ENCODE results near the gene TMEM30B. TPM values are rescaled to one million over a fixed set of nuclear protein-coding genes. Genes with fewer than 3 reads are reported as not detected.

Gene TMEM30B
- total and polyA plus RNA-seq, 10 of the 15 experiments (the other 5 are each of a cell fraction or from before 2014, with no cell fraction given) = 0.10 TPM; not detected in 9

DNA sequence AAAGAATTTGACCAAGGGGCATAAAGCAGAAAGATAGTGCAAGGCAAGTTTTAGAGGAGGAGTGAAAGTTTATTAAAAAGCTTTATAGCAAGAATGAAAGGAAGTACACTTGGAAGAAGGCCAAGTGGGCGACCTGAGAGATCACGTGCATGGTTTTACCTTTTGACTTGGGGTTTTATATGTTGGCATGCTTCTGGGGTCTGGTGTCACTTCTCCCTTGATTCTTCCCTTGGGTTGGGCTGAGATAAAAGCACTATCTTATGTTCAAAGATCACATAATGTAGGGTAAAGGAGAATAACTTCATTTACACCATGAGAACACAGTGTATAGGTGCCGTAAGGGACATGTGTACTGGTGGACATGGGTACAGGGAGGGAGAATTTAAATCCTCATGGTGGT is 17.7 kb upstream of the TMEM30B start:
- Histone ChIP-seq H3K9me3 (replicated peaks; ENCODE audit: control insufficient read depth, insufficient read depth, low read length) (no peaks in the 10 kb centered on the region), H3K4me1 (ENCODE audit: control insufficient read depth, insufficient read depth, low read length) (peaks cover 12% of the 10 kb centered on the region), H4K20me1 (ENCODE audit: control insufficient read depth, insufficient read depth) (no peaks in the 10 kb centered on the region), H3K27ac (ENCODE audit: control insufficient read depth, insufficient read depth) (no peak overlapping the region), H3K4me2 (ENCODE audit: control insufficient read depth, insufficient read depth) (no peak overlapping the region), H3K36me3 (ENCODE audit: control insufficient read depth in 2 of 2, insufficient read depth in 2 of 2, low read length in 1 of 2) (no peaks in the 10 kb centered on the region), H3K79me2 (ENCODE audit: control insufficient read depth, insufficient read depth, low read length) (no peaks in the 10 kb centered on the region), H2AFZ (ENCODE audit: control insufficient read depth, low read depth, low read length) (no peak overlapping the region), H3K27me3 (replicated peaks in 1 of 2; ENCODE audit: control insufficient read depth in 2 of 2, insufficient read depth in 2 of 2, low read length in 1 of 2) (no peaks in the 10 kb centered on the region), H3K9ac (ENCODE audit: control insufficient read depth, insufficient read depth, low read length) (no peak overlapping the region), H3K4me3 (no peak overlapping the region)
- SMC1A ChIA-PET (ENCODE audit: uncharacterized antibody, unreplicated experiment) = interaction anchor here (0.9 to 2.6 kb wide), 10 partner anchors 43 to 542 kb away, joined by 3 to 10 read pairs (median 4); no protein-coding TSS in a partner anchor
- 31% methylated on average over 3 of the region's 3 CpGs for WGBS (ENCODE audit: insufficient coverage, insufficient replicate concordance, low lambda C conversion rate, missing lambda C conversion rate)
- BruUV-seq (replicated peaks) = no TSS peak
- in situ Hi-C loops (cut with MboI) = loop anchor here (5.0 kb wide), 1 partner anchor 538 kb away; no protein-coding TSS in a partner anchor
- RAD21 ChIA-PET (ENCODE audit: unreplicated experiment) = interaction anchor here (0.6 kb wide), 1 partner anchor 539 kb away, joined by 3 read pairs; no protein-coding TSS in a partner anchor
- intact Hi-C loops (cut with micrococcal nuclease; ENCODE audit: unreplicated experiment) = loop anchor here (5.0 to 10.0 kb wide), 2 partner anchors 446 to 538 kb away; no protein-coding TSS in a partner anchor
- ATAC-seq = no peak
- FAIRE-seq = no peak
- CTCF ChIA-PET = interaction anchor here (1.1 to 5.9 kb wide), 6 partner anchors 97 to 542 kb away, joined by 3 to 42 read pairs (median 6); no protein-coding TSS in a partner anchor
- no peak for DNase-seq (ENCODE audit: low read depth, low spot score)
- TF ChIP-seq BHLHE40 (IDR thresholded peaks at IDR 0.05; ENCODE audit: borderline replicate concordance in 1 of 2, low read depth in 2 of 2, low read length in 1 of 2) (peak in 1 of 2 experiments; percentile 56; a peak in 1 of 4 replicates), POLR2AphosphoS2 (IDR thresholded peaks at IDR 0.05; ENCODE audit: low read depth, low read length) (no peak)
- POLR2A ChIA-PET = interaction anchor here (0.9 kb wide), 1 partner anchor 153 kb away, joined by 3 read pairs; no protein-coding TSS in a partner anchor

DNA sequence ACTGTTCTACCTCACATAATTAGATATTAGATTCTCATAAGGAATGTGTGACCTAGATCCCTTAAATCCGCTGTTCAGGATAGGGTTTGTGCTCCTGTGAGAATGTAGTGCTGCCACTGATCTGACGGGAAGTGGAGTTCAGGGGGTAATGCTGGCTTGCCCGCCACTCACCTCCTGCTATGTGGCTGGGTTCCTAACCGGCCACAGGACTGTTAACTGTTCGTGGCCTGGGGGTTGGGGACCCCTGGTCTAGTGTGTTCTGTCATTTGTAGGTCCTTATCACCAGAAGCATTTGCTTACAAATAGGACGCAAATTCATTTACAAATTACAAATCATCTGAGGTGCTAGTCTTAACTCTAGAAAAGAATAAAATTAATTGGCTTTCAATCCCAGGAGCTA is 16.4 kb upstream of the TMEM30B start:
- 65% methylated on average over 6 of the region's 6 CpGs for WGBS (ENCODE audit: insufficient coverage, insufficient replicate concordance, low lambda C conversion rate, missing lambda C conversion rate)
- H3K9ac ChIP-seq (ENCODE audit: control insufficient read depth, insufficient read depth, low read length) = no peak overlapping the region
- ChIA-PET CTCF (interaction anchor here (1.1 to 5.9 kb wide), 9 partner anchors 13 to 543 kb away, joined by 3 to 42 read pairs (median 5); no protein-coding TSS in a partner anchor), SMC1A (ENCODE audit: uncharacterized antibody, unreplicated experiment) (interaction anchor here (0.6 to 3.5 kb wide), 9 partner anchors 91 to 539 kb away, joined by 3 to 17 read pairs (median 7); no protein-coding TSS in a partner anchor), RAD21 (ENCODE audit: unreplicated experiment) (interaction anchor here (1.0 to 2.2 kb wide), 6 partner anchors 25 to 540 kb away, joined by 3 to 12 read pairs (median 4); no protein-coding TSS in a partner anchor), POLR2A (no interaction called here)
- peaks cover 12% of the 10 kb centered on the region for H3K4me1 ChIP-seq (ENCODE audit: control insufficient read depth, insufficient read depth, low read length)
- no peaks in the 10 kb centered on the region for H4K20me1 ChIP-seq (ENCODE audit: control insufficient read depth, insufficient read depth)
- in situ Hi-C loops (cut with MboI) = loop anchor here (5.0 kb wide), 1 partner anchor 540 kb away; no protein-coding TSS in a partner anchor
- H3K36me3 ChIP-seq (ENCODE audit: control insufficient read depth in 2 of 2, insufficient read depth in 2 of 2, low read length in 1 of 2) = no peaks in the 10 kb centered on the region
- H2AFZ ChIP-seq (ENCODE audit: control insufficient read depth, low read depth, low read length) = no peak overlapping the region
- no peaks in the 10 kb centered on the region for H3K27me3 ChIP-seq (replicated peaks in 1 of 2; ENCODE audit: control insufficient read depth in 2 of 2, insufficient read depth in 2 of 2, low read length in 1 of 2)
- H3K4me2 ChIP-seq (ENCODE audit: control insufficient read depth, insufficient read depth) = no peak overlapping the region
- intact Hi-C loops (cut with micrococcal nuclease; ENCODE audit: unreplicated experiment) = loop anchor here (1.0 to 10.0 kb wide), 5 partner anchors 91 to 540 kb away; no protein-coding TSS in a partner anchor
- no peaks in the 10 kb centered on the region for H3K79me2 ChIP-seq (ENCODE audit: control insufficient read depth, insufficient read depth, low read length)
- DNase-seq (ENCODE audit: low read depth, low spot score) (no peak), ATAC-seq (no peak), FAIRE-seq (no peak)
- BruUV-seq (replicated peaks) = no TSS peak
- no peak overlapping the region for H3K27ac ChIP-seq (ENCODE audit: control insufficient read depth, insufficient read depth)
- no peaks in the 10 kb centered on the region for H3K9me3 ChIP-seq (replicated peaks; ENCODE audit: control insufficient read depth, insufficient read depth, low read length)
- H3K4me3 ChIP-seq = no peak overlapping the region
- TF ChIP-seq ZZZ3 (IDR thresholded peaks at IDR 0.05; ENCODE audit: control insufficient read depth, insufficient read length, low read depth) (no peak), POLR2A (IDR thresholded peaks at IDR 0.05; ENCODE audit: low read depth, low read length) (no peak), NR2C2 (IDR thresholded peaks at IDR 0.05; ENCODE audit: borderline replicate concordance, control insufficient read depth, insufficient read length, low read depth) (no peak), YY1 (IDR thresholded peaks at IDR 0.05; ENCODE audit: low read depth, low read length) (no peak), ZNF384 (IDR thresholded peaks at IDR 0.05; ENCODE audit: borderline replicate concordance, low read depth, low read length) (no peak), MTA2 (IDR thresholded peaks at IDR 0.05; ENCODE audit: low read depth) (no peak), WRNIP1 (IDR thresholded peaks at IDR 0.05; ENCODE audit: borderline replicate concordance, low read depth, low read length) (no peak), ZNF24 (IDR thresholded peaks at IDR 0.05) (no peak), NFYB (IDR thresholded peaks at IDR 0.05; ENCODE audit: insufficient read depth, low read depth, low read length) (no peak), CBX5 (IDR thresholded peaks at IDR 0.05; ENCODE audit: low read depth) (no peak), GATAD2B (conservative IDR thresholded peaks at IDR 0.05; ENCODE audit: low read depth) (no peak), TCF12 (IDR thresholded peaks at IDR 0.05; ENCODE audit: low read depth, low read length) (no peak)
- TF ChIP-seq, protein P1, sequence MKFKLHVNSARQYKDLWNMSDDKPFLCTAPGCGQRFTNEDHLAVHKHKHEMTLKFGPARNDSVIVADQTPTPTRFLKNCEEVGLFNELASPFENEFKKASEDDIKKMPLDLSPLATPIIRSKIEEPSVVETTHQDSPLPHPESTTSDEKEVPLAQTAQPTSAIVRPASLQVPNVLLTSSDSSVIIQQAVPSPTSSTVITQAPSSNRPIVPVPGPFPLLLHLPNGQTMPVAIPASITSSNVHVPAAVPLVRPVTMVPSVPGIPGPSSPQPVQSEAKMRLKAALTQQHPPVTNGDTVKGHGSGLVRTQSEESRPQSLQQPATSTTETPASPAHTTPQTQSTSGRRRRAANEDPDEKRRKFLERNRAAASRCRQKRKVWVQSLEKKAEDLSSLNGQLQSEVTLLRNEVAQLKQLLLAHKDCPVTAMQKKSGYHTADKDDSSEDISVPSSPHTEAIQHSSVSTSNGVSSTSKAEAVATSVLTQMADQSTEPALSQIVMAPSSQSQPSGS (IDR thresholded peaks at IDR 0.05; ENCODE audit: low read length) = no peak
